ENCODE data around the gene LRP2. TPM values are rescaled to one million over a fixed set of nuclear protein-coding genes. Genes with fewer than 3 reads are reported as not detected.

The LRP2 gene
- polyA plus RNA-seq, 2 of the 4 experiments (the other 2 are of a cell fraction): 0.04 TPM; not detected in 1

- Histone ChIP-seq H3K4me1 (peaks cover 31% of the 10 kb centered on the region), H3K4me3 (no peak overlapping the region), H3K4me2 (peak overlapping the region; percentile 43; the same call in 2 of the 3 replicates), H3K27ac (peak overlapping the region; percentile 3 to 28; a peak in 2 of 6 replicates), H3K9me3 (no peaks in the 10 kb centered on the region)
- no peak for FAIRE-seq
- no peak for ATAC-seq
- 74% methylated on average over 3 of the region's 3 CpGs for WGBS (ENCODE audit: missing lambda C conversion rate)
- CTCF ChIA-PET: interaction anchor here (1.7 kb wide), 1 partner anchor 51 kb away, joined by 4 read pairs; no protein-coding TSS in a partner anchor
- DNase-seq (ENCODE audit: low read depth in 1 of 2, low spot score in 1 of 2): no peak
- POLR2A ChIA-PET: no interaction called here
- TF ChIP-seq EHF (CRISPR knock-in tag; IDR thresholded peaks at IDR 0.05) (no peak), MAFK (IDR thresholded peaks at IDR 0.05; ENCODE audit: partially characterized antibody) (no peak), HEYL (CRISPR knock-in tag; IDR thresholded peaks at IDR 0.05) (no peak), HOXA7 (CRISPR knock-in tag; IDR thresholded peaks at IDR 0.05) (no peak), HES2 (IDR thresholded peaks at IDR 0.05) (no peak), EHMT2 (IDR thresholded peaks at IDR 0.05; ENCODE audit: low read depth) (no peak)
Measured at GRCh38 chr2:169091256-169091655, 271.1 kb downstream of the LRP2 start.

- peaks cover 5% of the 10 kb centered on the region; the same call in 1 of the 3 replicates for H3K9me3 ChIP-seq
- 55% methylated on average over 6 of the region's 6 CpGs for WGBS (ENCODE audit: missing lambda C conversion rate)
- no peak for ATAC-seq
- ChIA-PET POLR2A (no interaction called here), CTCF (interaction anchor here (0.9 to 1.7 kb wide), 3 partner anchors 20 to 52 kb away, joined by 3 to 4 read pairs (median 4); no protein-coding TSS in a partner anchor)
- TF ChIP-seq NPAS2 (CRISPR knock-in tag; IDR thresholded peaks at IDR 0.05; ENCODE audit: borderline replicate concordance) (no peak), TFCP2L1 (CRISPR knock-in tag; IDR thresholded peaks at IDR 0.05) (no peak), HDAC2 (IDR thresholded peaks at IDR 0.05) (no peak), PBX3 (IDR thresholded peaks at IDR 0.05) (no peak), CTCF (IDR thresholded peaks at IDR 0.05) (no peak), JUN (IDR thresholded peaks at IDR 0.05) (no peak), FOSL2 (IDR thresholded peaks at IDR 0.05) (no peak), FOSL2 (CRISPR knock-in tag; IDR thresholded peaks at IDR 0.05) (no peak), CBX8 (IDR thresholded peaks at IDR 0.05) (no peak), EP300 (IDR thresholded peaks at IDR 0.05) (no peak)
- no peak for DNase-seq (ENCODE audit: low read depth in 1 of 2, low spot score in 1 of 2)
- H3K4me3 ChIP-seq: no peak overlapping the region
- no peak overlapping the region for H3K27ac ChIP-seq
- H3K4me2 ChIP-seq: no peak overlapping the region
- peaks cover 22% of the 10 kb centered on the region for H3K4me1 ChIP-seq
- no peak for FAIRE-seq
Measured at GRCh38 chr2:169090133-169090820, 272.1 kb downstream of the LRP2 start.

GRCh38 chr2:169089182-169089581 lies 273.2 kb downstream of the LRP2 start:
- H3K4me3 ChIP-seq: no peak overlapping the region
- no peak for ATAC-seq
- H3K27ac ChIP-seq: no peak overlapping the region
- FAIRE-seq: no peak
- ChIA-PET CTCF (interaction anchor here (1.0 kb wide), 1 partner anchor 43 kb away, joined by 4 read pairs; no protein-coding TSS in a partner anchor), POLR2A (no interaction called here)
- no peak for DNase-seq (ENCODE audit: low read depth in 1 of 2, low spot score in 1 of 2)
- H3K4me2 ChIP-seq: no peak overlapping the region
- peaks cover 16% of the 10 kb centered on the region for H3K4me1 ChIP-seq
- 77% methylated on average over 2 of the region's 2 CpGs for WGBS (ENCODE audit: missing lambda C conversion rate)
- peaks cover 7% of the 10 kb centered on the region; the same call in 1 of the 3 replicates for H3K9me3 ChIP-seq
- TF ChIP-seq MAFK (IDR thresholded peaks at IDR 0.05; ENCODE audit: partially characterized antibody): no peak

GRCh38 chr2:169087757-169088379 lies 274.5 kb downstream of the LRP2 start:
- FAIRE-seq: no peak
- POLR2A ChIA-PET: no interaction called here
- H3K4me2 ChIP-seq: no peak overlapping the region
- no peak for TF ChIP-seq EP300 (IDR thresholded peaks at IDR 0.05)
- TF ChIP-seq KDM1A (IDR thresholded peaks at IDR 0.05; ENCODE audit: low read depth): no peak
- no peak for TF ChIP-seq ESRRA (IDR thresholded peaks at IDR 0.05; ENCODE audit: borderline replicate concordance, low read length)
- TF ChIP-seq PBX3 (IDR thresholded peaks at IDR 0.05): no peak
- TF ChIP-seq TP53 (CRISPR knock-in tag; IDR thresholded peaks at IDR 0.05): no peak
- TF ChIP-seq NPAS2 (CRISPR knock-in tag; IDR thresholded peaks at IDR 0.05; ENCODE audit: borderline replicate concordance): no peak
- TF ChIP-seq SREBF2 (IDR thresholded peaks at IDR 0.05): no peak
- TF ChIP-seq ZC3H11A (IDR thresholded peaks at IDR 0.05): no peak
- TF ChIP-seq CHD4 (IDR thresholded peaks at IDR 0.05; ENCODE audit: borderline replicate concordance): no peak

More at GRCh38 chr2:169087757-169088379, 274.5 kb downstream of the LRP2 start:
- Histone ChIP-seq H3K27ac (no peak overlapping the region), H3K4me1 (peaks cover 16% of the 10 kb centered on the region), H3K9me3 (peaks cover 7% of the 10 kb centered on the region; the same call in 1 of the 3 replicates), H3K4me3 (no peak overlapping the region)
- CTCF ChIA-PET: interaction anchor here (0.7 to 1.0 kb wide), 2 partner anchors 18 to 64 kb away, joined by 3 to 4 read pairs; no protein-coding TSS in a partner anchor
- 64% methylated on average over 6 of the region's 6 CpGs for WGBS (ENCODE audit: missing lambda C conversion rate)
- no peak for DNase-seq (ENCODE audit: low read depth in 1 of 2, low spot score in 1 of 2)
- no peak for ATAC-seq
